ENCODE data around the gene SLC26A1.

- TF ChIP-seq CTCF (conservative IDR thresholded peaks at IDR 0.05) (no peak), EZH2 (IDR thresholded peaks at IDR 0.05; ENCODE audit: low read depth) (no peak)
These were observed 26.7 kb downstream of the SLC26A1 start for GRCh38 chr4:966266-967112.
